Measurements from ENCODE around the gene ANAPC10.
"Not testable (repeated sequence)": the region's sequence is repeated elsewhere in the genome, so short reads cannot be mapped to it uniquely, and the experiment has no call there.

Gene ANAPC10

GRCh38 chr4:145069361-145069760 lies 28.6 kb downstream of the ANAPC10 start:
- no peak for FAIRE-seq

GRCh38 chr4:145066063-145066501 lies 31.9 kb downstream of the ANAPC10 start:
- no peak for FAIRE-seq

GRCh38 chr4:145061318-145061920 lies 36.6 kb downstream of the ANAPC10 start:
- peak; percentile 100 for FAIRE-seq

GRCh38 chr4:145058256-145058655 lies 39.7 kb downstream of the ANAPC10 start:
- no peak for FAIRE-seq

- FAIRE-seq = no peak
Observed at GRCh38 chr4:145056325-145057130, 41.5 kb downstream of the ANAPC10 start.

GRCh38 chr4:145055533-145056257 lies 42.3 kb downstream of the ANAPC10 start:
- FAIRE-seq = no peak

GRCh38 chr4:145049241-145049640 lies 48.8 kb downstream of the ANAPC10 start:
- FAIRE-seq = no peak

GRCh38 chr4:145048817-145049216 lies 49.2 kb downstream of the ANAPC10 start:
- FAIRE-seq = no peak

- FAIRE-seq = no peak
Observed at GRCh38 chr4:145047151-145047550, 50.8 kb downstream of the ANAPC10 start.

- FAIRE-seq = no peak
Observed at GRCh38 chr4:145045180-145045579, 52.8 kb downstream of the ANAPC10 start.

GRCh38 chr4:145044341-145044740 lies 53.7 kb downstream of the ANAPC10 start:
- FAIRE-seq = no peak

GRCh38 chr4:145043306-145043705 lies 54.7 kb downstream of the ANAPC10 start:
- peak; percentile 49 for FAIRE-seq

- no peak for FAIRE-seq
Observed at GRCh38 chr4:145042601-145043285, 55.3 kb downstream of the ANAPC10 start.

- no peak for FAIRE-seq
Observed at GRCh38 chr4:145041378-145041777, 56.6 kb downstream of the ANAPC10 start.

GRCh38 chr4:145035494-145036136 lies 62.4 kb downstream of the ANAPC10 start:
- FAIRE-seq = no peak

- FAIRE-seq = no peak
Observed at GRCh38 chr4:145034727-145035211, 63.2 kb downstream of the ANAPC10 start.

GRCh38 chr4:145019346-145019745 lies 78.7 kb downstream of the ANAPC10 start:
- FAIRE-seq = no peak

GRCh38 chr4:145014365-145014764 lies 83.6 kb downstream of the ANAPC10 start:
- FAIRE-seq = no peak

GRCh38 chr4:145012841-145013240 lies 85.2 kb downstream of the ANAPC10 start:
- FAIRE-seq = no peak

- no peak for FAIRE-seq
Observed at GRCh38 chr4:145011636-145012035, 86.4 kb downstream of the ANAPC10 start.

GRCh38 chr4:145010315-145010714 lies 87.7 kb downstream of the ANAPC10 start:
- FAIRE-seq = not testable (repeated sequence)

GRCh38 chr4:145003675-145004074 lies 94.3 kb downstream of the ANAPC10 start:
- FAIRE-seq = no peak
